Stimulated activated CD4-positive, alpha-beta T cell treated with anti-CD3 and anti-CD28 coated beads, Interleukin-15, amount 100 ng/mL, for 1 hour (primary cell): ENCODE measurements around the gene COL2A1.
"Not testable (repeated sequence)": the region's sequence is repeated elsewhere in the genome, so short reads cannot be mapped to it uniquely, and the experiment has no call there.

Source experiments
- DNase-seq, 2 donors: peaks; one replicate each; pipeline ENCODE4 v3.0.0-alpha.2; 2020; ENCODE audit warnings: low read depth in 1 of 2, low spot score in 1 of 2

COL2A1 gene

DNA sequence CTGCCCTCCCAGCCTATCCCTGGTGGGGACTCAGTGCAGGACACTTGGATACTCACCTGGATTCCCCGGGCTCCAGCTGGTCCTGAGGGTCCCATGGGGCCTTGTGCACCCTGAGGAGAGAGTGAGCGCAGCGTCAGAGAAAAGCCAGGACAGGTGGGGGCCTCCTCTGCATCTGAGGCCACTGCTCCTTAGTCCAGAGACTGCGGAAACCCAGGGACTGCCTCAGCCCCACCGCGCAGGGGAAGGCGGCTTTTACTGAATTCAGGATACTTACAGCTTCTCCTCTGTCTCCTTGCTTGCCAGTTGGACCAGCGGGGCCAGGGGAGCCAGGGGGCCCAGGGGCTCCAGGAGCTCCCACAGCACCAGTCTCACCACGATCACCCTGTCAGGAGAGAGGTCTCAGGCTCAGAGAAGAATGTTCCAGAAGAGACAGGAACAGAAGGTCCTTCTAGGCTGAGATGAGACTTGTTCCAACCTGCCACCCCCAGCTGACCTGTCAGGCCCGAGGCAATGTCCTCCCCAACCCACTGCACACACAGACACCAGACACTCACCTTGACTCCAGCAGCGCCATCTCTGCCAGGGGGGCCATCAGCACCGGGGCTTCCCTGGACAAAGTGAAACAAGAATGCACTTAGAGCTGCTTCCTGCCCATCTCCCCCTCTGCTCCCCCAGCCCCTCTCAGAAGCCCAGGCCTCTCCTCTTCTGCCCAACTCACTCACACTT is 27.1 kb downstream of the COL2A1 start:
- DNase-seq, result no peak

- DNase-seq, result no peak
These were observed 28.5 kb downstream of the COL2A1 start for GRCh38 chr12:47975816-47976215.

DNA sequence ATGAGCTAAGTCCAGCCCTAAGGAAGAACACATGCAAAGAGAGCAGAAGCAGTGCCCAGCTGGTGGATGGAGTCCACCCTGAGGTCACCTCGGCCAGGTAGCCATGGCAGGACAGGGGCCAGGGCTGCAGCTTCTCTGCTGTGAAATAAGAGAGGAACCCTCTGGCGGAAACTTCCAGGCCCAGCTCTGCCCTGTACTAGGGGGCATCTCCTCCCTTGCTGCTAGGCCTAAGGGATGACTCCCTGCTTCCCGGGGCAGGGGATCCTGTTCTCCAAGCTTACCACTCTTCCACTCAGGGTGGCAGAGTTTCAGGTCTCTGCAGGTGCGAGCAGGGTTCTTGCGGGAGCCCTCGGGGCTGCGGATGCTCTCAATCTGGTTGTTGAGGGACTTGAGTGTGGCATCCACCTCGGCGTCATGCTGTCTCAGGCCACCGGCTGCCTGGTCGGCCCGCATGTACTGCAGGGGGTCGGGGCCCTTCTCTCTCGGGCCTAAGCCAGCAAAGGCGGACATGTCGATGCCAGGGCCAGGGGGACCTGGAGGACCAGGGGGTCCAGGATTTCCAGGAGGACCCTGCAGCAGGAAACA is 29.1 kb downstream of the COL2A1 start:
- no peak for DNase-seq

- no peak for DNase-seq
These were observed 30.4 kb downstream of the COL2A1 start for GRCh38 chr12:47973870-47974269.

GRCh38 chr12:47972895-47973294 is 31.4 kb downstream of the COL2A1 start:
- no peak for DNase-seq

- no peak for DNase-seq
These were observed 33.4 kb downstream of the COL2A1 start for GRCh38 chr12:47970843-47971242.

DNA sequence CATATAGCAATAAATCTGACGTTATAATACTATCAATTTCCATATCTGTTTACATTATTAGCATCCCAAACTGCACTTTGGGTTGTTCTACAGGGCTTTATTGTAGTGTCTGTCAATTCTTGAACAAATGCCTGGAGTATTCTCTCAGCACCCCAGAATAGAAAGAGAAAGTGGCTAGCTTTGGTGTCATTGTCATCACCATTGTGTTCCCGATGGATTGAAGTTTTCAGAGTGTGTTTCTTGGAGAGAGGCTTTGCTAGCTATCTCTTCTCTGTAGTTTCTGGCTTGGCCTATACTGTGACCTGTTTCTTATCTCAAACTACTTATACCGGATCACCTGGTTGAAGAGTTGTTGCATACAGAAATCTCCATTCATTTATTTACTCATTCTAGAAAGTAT is 34.4 kb downstream of the COL2A1 start:
- DNase-seq, result no peak

DNA sequence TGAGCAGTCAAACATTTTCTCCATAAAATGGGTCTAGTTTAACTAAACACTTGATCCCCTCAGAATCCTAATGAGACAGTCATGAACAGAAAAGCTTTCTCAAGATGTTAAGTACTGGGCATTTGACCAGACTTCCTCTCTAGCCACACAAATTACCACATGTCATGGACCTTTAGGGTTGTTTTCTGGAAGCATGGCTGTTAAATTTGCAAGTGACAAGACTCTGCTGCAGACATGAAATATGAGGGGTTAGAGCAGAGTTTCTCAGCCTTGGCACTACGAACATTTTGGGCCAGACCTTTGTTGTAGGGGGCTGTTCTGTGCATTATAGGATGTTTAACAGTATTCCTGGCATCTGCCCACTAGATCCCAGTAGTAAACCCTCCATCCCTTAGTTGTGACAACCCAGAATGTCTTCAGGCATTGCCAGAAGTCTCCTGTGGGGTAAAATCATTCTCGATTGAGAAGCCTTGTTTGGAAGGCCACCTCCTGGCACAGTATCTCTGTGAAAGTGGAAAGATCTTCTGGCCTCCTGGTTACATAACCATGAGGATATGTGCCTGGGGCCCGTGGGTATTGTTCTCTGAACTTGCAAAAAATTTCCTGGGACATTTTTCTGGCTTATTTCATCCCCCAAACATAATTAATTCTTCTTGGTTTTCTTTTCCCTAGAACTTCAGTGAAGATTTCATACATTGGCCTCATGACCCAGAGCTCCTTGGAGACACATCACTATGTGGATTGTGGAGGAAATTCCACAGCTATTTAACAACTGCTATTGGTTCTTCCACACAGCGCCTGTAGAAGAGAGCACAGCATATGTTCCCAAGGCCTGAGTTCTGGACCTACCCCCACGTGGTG is 36.6 kb downstream of the COL2A1 start:
- no peak for DNase-seq

DNA sequence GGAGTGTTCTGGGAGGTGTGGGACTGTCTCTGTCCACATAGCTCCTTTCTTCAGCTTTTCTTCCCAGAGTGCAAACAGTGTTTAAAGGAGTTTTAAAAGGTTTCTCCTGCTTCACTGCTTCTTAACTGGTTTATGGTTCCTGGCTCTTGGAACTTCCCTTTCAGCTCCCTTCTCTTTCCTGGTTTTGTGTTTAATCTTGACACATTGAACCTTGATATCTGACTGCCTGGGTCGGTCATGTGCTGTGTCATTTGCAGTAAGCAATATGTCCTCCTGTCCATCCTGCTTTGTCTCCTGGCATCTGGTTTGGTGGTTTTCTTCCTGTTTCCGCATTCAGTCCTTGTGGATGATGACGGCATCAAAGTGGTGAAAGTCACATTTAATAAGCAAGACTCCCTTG is 38.7 kb downstream of the COL2A1 start:
- DNase-seq, result no peak

DNA sequence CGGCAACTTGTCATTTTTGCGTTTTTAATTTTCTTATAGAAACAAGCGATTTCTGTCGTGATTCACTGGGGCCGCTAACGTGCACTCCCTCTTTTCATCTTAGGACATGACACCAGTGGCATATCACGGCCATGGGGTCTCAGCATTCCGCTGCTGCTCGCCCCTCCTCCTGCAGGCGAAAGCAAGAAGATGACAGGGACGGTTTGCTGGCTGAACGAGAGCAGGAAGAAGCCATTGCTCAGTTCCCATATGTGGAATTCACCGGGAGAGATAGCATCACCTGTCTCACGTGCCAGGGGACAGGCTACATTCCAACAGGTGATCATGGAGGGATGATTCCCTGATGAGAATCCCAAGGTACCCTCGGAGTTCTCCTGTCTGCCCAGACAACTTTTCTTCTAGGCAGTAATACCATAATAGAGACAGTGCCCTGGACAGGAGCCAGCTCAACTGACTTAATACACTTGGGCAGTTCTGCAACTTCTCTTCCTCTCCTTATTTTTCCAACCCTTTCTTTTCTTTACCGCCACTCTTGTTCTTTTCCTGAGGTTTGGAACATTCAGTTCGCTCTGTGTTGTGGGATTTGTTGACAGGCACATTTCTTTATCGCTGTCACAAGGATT is 40.1 kb downstream of the COL2A1 start:
- no peak for DNase-seq

DNA sequence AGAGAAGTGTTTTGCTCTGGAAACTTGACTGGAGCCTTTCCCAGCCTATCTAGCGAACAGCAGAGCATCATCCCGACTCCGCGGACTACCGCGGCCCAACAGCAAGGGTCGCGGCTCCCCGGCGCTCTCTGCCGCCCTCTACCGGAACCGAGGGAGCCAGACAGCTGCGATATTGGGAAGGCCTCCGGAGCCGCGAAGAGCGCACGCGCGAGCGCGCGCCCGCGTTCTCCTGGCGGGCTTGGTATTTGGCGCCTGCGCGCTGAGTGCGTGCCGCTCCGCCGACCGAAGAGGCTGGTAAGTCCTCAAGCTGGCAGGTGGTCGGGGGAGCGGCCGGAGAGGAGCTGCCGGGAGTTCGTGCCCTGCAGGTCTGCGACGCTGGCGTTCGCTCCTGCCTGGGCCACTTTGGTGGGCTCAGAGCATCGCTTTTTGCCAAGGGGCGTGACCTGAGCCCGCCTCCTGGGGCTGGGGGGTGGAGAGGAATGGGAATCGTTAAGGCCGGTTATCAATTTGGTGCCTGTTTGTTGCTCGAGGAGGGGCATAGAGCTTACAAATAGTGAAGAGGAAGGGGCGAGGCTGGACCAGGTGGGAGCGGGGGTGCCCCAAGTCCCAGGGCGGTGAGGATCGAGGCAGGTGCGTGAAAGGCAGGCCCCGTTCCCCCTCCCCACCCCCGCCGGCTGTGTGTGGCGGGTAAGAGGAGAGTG is 40.8 kb downstream of the COL2A1 start, which contains the start of gene TMEM106C:
Gene TMEM106C, plus strand, starts transcription at position 257 of the 701 bp plus-strand sequence. CDS start 641 bp downstream, outside the sequence.
- DNase-seq, result peak; percentile 81 to 88

GRCh38 chr12:47962198-47962597 is 42.1 kb downstream of the COL2A1 start:
- DNase-seq, result no peak

GRCh38 chr12:47957671-47958070 is 46.6 kb downstream of the COL2A1 start:
- DNase-seq, result not testable (repeated sequence)

GRCh38 chr12:47955059-47955458 is 49.2 kb downstream of the COL2A1 start:
- no peak for DNase-seq

- DNase-seq, result no peak
These were observed 49.7 kb downstream of the COL2A1 start for GRCh38 chr12:47954467-47955045.

GRCh38 chr12:47954058-47954457 is 50.2 kb downstream of the COL2A1 start:
- no peak for DNase-seq

- DNase-seq, result no peak
These were observed 53.3 kb downstream of the COL2A1 start for GRCh38 chr12:47950856-47951468.

- DNase-seq, result peak in 1 of 2 donors; percentile 31
These were observed 54.6 kb downstream of the COL2A1 start for GRCh38 chr12:47949441-47950341.

DNA sequence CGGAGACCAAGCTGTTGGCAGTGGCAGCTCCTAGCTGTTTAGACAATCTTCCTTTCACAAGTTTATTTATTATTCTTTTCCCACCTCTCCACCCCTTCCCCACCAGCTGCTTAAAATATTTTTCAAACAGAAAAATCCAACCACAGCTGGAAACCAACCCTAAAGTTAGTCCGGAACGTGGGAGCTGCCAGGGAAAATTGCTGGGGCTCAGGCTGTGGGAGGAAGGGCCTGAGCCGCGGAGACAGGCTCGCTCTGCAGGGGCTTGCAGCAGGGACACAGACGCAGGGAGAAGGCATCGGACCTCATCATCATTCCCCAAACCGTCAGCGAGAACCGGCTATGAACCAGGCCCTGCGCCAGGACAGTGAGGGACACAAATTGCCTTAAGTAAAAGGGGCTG is 56.9 kb downstream of the COL2A1 start:
- DNase-seq, result no peak
